Endothelial cell of umbilical vein (primary cell): Measurements from ENCODE around the gene PARN. TPM values are rescaled to one million over a fixed set of nuclear protein-coding genes. Genes with fewer than 3 reads are reported as not detected.

Experiments used
- BruUV-seq: library from RNA; stranded (reverse); fragments of 400-500 nt; replicated peaks from 2 replicates; lab custom pipeline; 2021; lab: Mats Ljungman, UMichigan
- CTCF ChIA-PET: fragments of 300-600, 350-600 bp; sonication (Branson Sonifier 250); formaldehyde crosslinking; loops from one replicate; lab custom pipeline; 2021; ENCODE audit warnings: antibody characterized with exemption, inconsistent platforms; lab: Charles Lee
- POLR2A ChIA-PET: fragments of 300-600, 350-600 bp; sonication (Branson Sonifier 250); formaldehyde crosslinking; loops from one replicate; lab custom pipeline; 2021; ENCODE audit warnings: antibody characterized with exemption, inconsistent platforms; lab: Charles Lee
- DNase-seq: peaks from one replicate; pipeline ENCODE4 v3.0.0-alpha.2; 2011; ENCODE audit warnings: low read depth, low spot score
- FAIRE-seq: peaks from 2 replicates; lab custom pipeline; 2011; peaks lifted over from hg19 to GRCh38; lab: Jason Lieb, UNC
- H2AFZ ChIP-seq: 2 replicates; pipeline ENCODE4 v1.6.0; 2012; ENCODE audit warnings: low read depth, low read length, control low read depth, inconsistent platforms
- H3K27ac ChIP-seq: 2 replicates; pipeline ENCODE4 v1.5.1; 2011; ENCODE audit warnings: low read depth, mild to moderate bottlenecking, control low read depth, low read length, moderate library complexity; ENCODE audit not compliant: insufficient read depth
- H3K27me3 ChIP-seq, 2 experiments: 2 replicates each; pipeline versions ENCODE4 v1.6.0 to v1.6.1; 2011; ENCODE audit warnings: low read length in 2 of 2, mixed read lengths in 1 of 2; ENCODE audit not compliant: control insufficient read depth in 2 of 2, insufficient read depth in 2 of 2
- H3K36me3 ChIP-seq, 2 experiments: 2 replicates in 1 of 2; 3 replicates in 1 of 2; pipeline ENCODE4 v1.5.1; 2011; ENCODE audit warnings: low read length in 2 of 2, mild to moderate bottlenecking in 1 of 2, moderate library complexity in 1 of 2; ENCODE audit not compliant: control insufficient read depth in 2 of 2, insufficient read depth in 2 of 2; ENCODE audit errors: extremely low read depth in 1 of 2
- H3K4me1 ChIP-seq: 3 replicates; pipeline ENCODE4 v1.5.1; 2011; ENCODE audit warnings: mild to moderate bottlenecking, low read length; ENCODE audit not compliant: control insufficient read depth, insufficient read depth; ENCODE audit errors: extremely low read depth
- H3K4me2 ChIP-seq: 2 replicates; pipeline ENCODE4 v1.6.1; 2011; ENCODE audit warnings: low read length, control low read depth, mixed read lengths; ENCODE audit not compliant: insufficient read depth
- H3K4me3 ChIP-seq, 3 experiments: fragments of 200-600 bp in 1 of 3; sonication (generic), shearing (Covaris generic) in 1 of 3; replicated peaks in 1 of 3; 2 replicates each; pipeline ENCODE4 v1.5.1; 2011 to 2016; ENCODE audit warnings: control low read depth in 3 of 3, low read length in 3 of 3, mild to moderate bottlenecking in 2 of 3, inconsistent platforms in 1 of 3, low read depth in 1 of 3, moderate library complexity in 1 of 3; ENCODE audit not compliant: insufficient read depth in 1 of 3
- H3K79me2 ChIP-seq: 2 replicates; pipeline ENCODE4 v1.6.0; 2012; ENCODE audit warnings: low read length, inconsistent platforms; ENCODE audit not compliant: control insufficient read depth, insufficient read depth
- H3K9ac ChIP-seq: replicated peaks from 2 replicates; pipeline ENCODE3; 2011; ENCODE audit warnings: low read length, control low read depth; ENCODE audit not compliant: insufficient read depth; ENCODE audit errors: extremely low read depth
- H3K9me1 ChIP-seq: replicated peaks from 3 replicates; pipeline ENCODE4 v1.6.0; 2011; ENCODE audit warnings: mild to moderate bottlenecking, low read length; ENCODE audit not compliant: control insufficient read depth, insufficient read depth; ENCODE audit errors: extremely low read depth
- H3K9me3 ChIP-seq: replicated peaks from 2 replicates; pipeline ENCODE4 v1.5.1; 2012; ENCODE audit warnings: low read length, inconsistent platforms; ENCODE audit not compliant: control insufficient read depth, insufficient read depth
- H4K20me1 ChIP-seq: replicated peaks from 2 replicates; pipeline ENCODE3; 2011; ENCODE audit warnings: mild to moderate bottlenecking, low read length; ENCODE audit not compliant: control insufficient read depth, insufficient read depth; ENCODE audit errors: extremely low read depth
- GATA2 ChIP-seq: IDR thresholded peaks from 2 replicates; pipeline ENCODE4 v1.7.0; 2011; ENCODE audit warnings: low read depth, mild to moderate bottlenecking, moderate library complexity, mixed read lengths, low read length; ENCODE audit not compliant: insufficient read length, insufficient read depth
- MYC ChIP-seq: IDR thresholded peaks from one replicate; pipeline ENCODE4 v1.6.1; 2011; ENCODE audit warnings: mild to moderate bottlenecking, low read depth, low read length
- dilution Hi-C: fragments of 300-500 bp; cut with MboI; formaldehyde crosslinking; loops from one replicate; pipeline ENCODE4 v1.15.0; 2019; ENCODE audit warnings: low sequenced_read_pairs; ENCODE audit not compliant: extremely low pct_ligation_motif_present
- intact Hi-C: fragments of 100-400 bp; cut with micrococcal nuclease; formaldehyde crosslinking; loops from one replicate; pipeline ENCODE4 v1.10.0; 2022
- polyA plus RNA-seq, 4 experiments: library from polyadenylated mRNA; depleted of rRNA in 3 of 4; stranded (reverse) in 3 of 4; unstranded in 1 of 4; fragments of >200 nt; gene quantifications; 2 replicates each; pipeline versions ENCODE4 v1.2.1 to v1.2.3, GENCODE V29; 2011 to 2012; ENCODE audit warnings: missing spikeins in 1 of 4
- total RNA-seq: library from RNA; stranded (reverse); gene quantifications from 2 replicates; pipeline ENCODE4 v1.2.3, GENCODE V29; 2021
- TF ChIP-seq, protein P1 (sequence below): IDR thresholded peaks from 2 replicates; pipeline ENCODE4 v1.6.1; 2011; ENCODE audit not compliant: insufficient read depth, insufficient read length

Gene PARN
- total and polyA plus RNA-seq, 2 donors (not counting 3 experiments of a cell fraction or from before 2014, with no cell fraction given): 16.9 to 24.6 TPM

DNA sequence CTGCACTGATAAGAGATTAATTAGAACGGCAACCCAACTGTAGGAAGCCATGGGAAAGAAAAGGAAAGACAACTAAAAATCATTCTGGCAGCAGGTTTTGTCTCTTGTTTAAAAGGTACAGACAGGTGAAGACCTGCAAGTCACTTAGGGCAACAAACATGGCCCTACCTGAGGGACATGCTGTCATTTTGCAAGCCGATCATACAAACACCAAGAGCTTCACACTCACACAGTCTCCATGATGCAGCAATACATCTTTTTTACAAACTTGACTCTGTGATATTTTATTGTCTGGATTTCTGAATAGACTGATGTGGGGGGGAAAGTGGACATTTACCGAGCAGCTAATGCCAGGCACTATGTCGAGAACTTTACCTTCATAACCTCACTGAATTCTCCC, 101.8 kb downstream of the PARN start:
- FAIRE-seq (no peak), DNase-seq (no peak)
- ChIA-PET CTCF (interaction anchor here (0.7 to 5.3 kb wide), 13 partner anchors 10 to 608 kb away, joined by 3 to 33 read pairs (median 3); partner anchors contain the start of gene ERCC4), POLR2A (no interaction called here)
- no peaks in the 10 kb centered on the region for H3K27me3 ChIP-seq
- no peak for TF ChIP-seq GATA2
- TF ChIP-seq MYC: no peak
- dilution Hi-C loops: no loop called here
- no peak overlapping the region for H3K4me2 ChIP-seq
- no peaks in the 10 kb centered on the region for H3K36me3 ChIP-seq
- H3K9ac ChIP-seq: no peak overlapping the region
- no peak overlapping the region for H3K27ac ChIP-seq
- no TSS peak for BruUV-seq
- no peaks in the 10 kb centered on the region for H3K9me1 ChIP-seq
- H3K79me2 ChIP-seq: no peaks in the 10 kb centered on the region
- peaks cover 3% of the 10 kb centered on the region for H3K4me1 ChIP-seq
- no peak overlapping the region for H2AFZ ChIP-seq
- intact Hi-C loops: loop anchor here (2.0 kb wide), 1 partner anchor 42 kb away; no protein-coding TSS in a partner anchor
- no peaks in the 10 kb centered on the region for H4K20me1 ChIP-seq
- no peak overlapping the region for H3K4me3 ChIP-seq
- H3K9me3 ChIP-seq: no peaks in the 10 kb centered on the region

DNA sequence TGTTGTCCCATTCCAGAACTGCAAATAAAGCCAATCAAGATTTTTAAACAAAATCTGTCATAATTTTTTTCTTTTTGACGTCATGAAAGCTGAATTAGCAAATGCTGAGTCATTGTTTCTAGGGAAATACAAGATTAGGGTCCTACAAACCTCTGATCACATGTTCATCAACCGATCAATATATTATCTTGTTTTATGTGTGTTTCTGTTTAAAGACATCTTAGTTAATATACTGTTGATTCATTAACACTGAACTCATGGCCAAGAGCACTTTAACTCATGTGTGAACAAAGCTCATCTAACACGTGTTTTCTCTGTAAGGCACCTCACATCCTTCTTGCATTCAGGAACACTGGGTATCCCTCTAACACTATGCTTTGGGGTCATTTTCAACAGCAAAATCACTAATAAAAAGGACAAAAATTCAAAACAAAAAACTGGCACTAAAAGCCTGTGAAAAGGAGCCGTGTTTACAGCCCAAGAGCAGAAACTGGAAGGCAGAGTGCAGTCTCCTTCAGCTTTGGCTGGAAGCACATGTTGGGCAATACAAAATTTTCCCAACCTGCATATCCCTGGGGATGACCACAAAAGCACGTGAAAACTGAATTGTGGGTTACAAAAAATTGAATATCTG, 102.5 kb downstream of the PARN start:
- Histone ChIP-seq H3K79me2 (no peaks in the 10 kb centered on the region), H3K4me2 (no peak overlapping the region), H3K9ac (no peak overlapping the region), H3K27ac (no peak overlapping the region), H3K4me1 (peaks cover 3% of the 10 kb centered on the region), H3K9me3 (no peaks in the 10 kb centered on the region), H3K27me3 (no peaks in the 10 kb centered on the region), H4K20me1 (no peaks in the 10 kb centered on the region), H3K4me3 (no peak overlapping the region), H3K36me3 (no peaks in the 10 kb centered on the region), H2AFZ (no peak overlapping the region), H3K9me1 (no peaks in the 10 kb centered on the region)
- BruUV-seq: no TSS peak
- intact Hi-C loops: loop anchor here (2.0 kb wide), 1 partner anchor 41 kb away; no protein-coding TSS in a partner anchor
- ChIA-PET POLR2A (no interaction called here), CTCF (interaction anchor here (1.1 to 5.3 kb wide), 9 partner anchors 11 to 608 kb away, joined by 3 to 33 read pairs (median 4); partner anchors contain the start of gene ERCC4)
- TF ChIP-seq, protein P1, sequence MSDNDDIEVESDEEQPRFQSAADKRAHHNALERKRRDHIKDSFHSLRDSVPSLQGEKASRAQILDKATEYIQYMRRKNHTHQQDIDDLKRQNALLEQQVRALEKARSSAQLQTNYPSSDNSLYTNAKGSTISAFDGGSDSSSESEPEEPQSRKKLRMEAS: no peak
- dilution Hi-C loops: no loop called here
- DNase-seq (no peak), FAIRE-seq (no peak)
